Kidney epithelial cell (primary cell): ENCODE results near the gene SLC39A11. TPM values are rescaled to one million over a fixed set of nuclear protein-coding genes. Genes with fewer than 3 reads are reported as not detected.

Experiments used
- DNase-seq: peaks from one replicate; pipeline ENCODE4 v3.0.0-alpha.2; 2010; ENCODE audit warnings: low read depth
- H3K27me3 ChIP-seq: 2 replicates; pipeline ENCODE4 v1.6.0; 2011; ENCODE audit warnings: low read length; ENCODE audit not compliant: control insufficient read depth, insufficient read depth
- H3K36me3 ChIP-seq: 2 replicates; pipeline ENCODE4 v1.5.1; 2011; ENCODE audit warnings: low read length; ENCODE audit not compliant: control insufficient read depth, insufficient read depth
- H3K4me3 ChIP-seq: 2 replicates; pipeline ENCODE4 v1.5.1; 2011; ENCODE audit warnings: low read depth, mild to moderate bottlenecking, control low read depth, low read length
- total RNA-seq: library from RNA; depleted of rRNA; stranded (reverse); fragments of >200 nt; gene quantifications from 2 replicates; pipeline ENCODE4 v1.2.3, GENCODE V29; 2015
- TF ChIP-seq, protein P1 (sequence below): IDR thresholded peaks from 2 replicates; pipeline ENCODE4 v1.5.1; 2011; ENCODE audit warnings: mild to moderate bottlenecking, moderate library complexity, low read length, control low read depth, inconsistent platforms; ENCODE audit not compliant: insufficient read depth, poor library complexity, severe bottlenecking

The SLC39A11 gene
- total RNA-seq, 1 donor from 2014 or later, result 13.0 TPM

DNA sequence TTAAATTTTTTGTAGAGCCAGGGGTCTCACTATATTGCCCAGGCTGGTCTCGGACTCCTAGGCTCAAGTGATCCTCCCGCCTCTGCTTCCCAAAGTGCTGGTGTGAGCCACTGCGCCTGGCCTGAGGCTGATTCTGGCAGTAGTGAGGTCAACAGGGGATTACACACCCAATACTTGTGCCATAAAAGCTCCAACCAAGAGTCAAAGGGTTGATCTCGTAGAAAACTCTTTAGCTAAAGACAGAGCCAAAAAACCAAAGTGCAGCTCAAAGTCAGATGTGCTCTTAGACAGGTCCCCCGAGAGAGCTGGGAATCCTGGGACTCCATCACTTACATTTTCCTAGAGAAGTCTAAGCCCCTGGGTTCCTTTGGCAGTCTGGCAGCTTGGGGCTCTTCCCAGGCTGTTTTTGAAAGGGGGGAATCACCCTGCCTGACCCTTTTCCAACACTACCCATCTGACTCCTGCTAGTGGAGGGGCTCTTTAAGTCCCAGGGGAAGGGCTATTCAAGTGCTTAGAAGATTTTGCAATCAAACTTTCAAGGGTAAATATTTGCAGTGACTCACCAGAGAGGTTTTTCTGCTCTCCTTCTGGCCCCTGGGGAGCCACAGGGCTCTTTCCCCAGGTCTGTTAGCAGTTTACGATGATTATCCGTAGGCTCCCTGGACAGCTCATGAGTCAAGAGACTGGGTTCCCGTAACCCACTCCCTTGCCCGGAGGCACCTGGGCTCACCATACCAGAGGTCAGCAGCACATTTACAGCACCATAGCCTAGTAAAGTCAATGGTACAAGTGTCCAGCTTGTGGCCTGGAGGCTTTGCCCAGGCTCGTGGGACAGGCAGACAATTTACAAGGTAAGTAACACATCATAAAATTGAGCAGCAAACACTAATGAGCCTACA is 408.7 kb downstream of the SLC39A11 start:
- no peaks in the 10 kb centered on the region for H3K27me3 ChIP-seq
- H3K4me3 ChIP-seq, result no peak overlapping the region
- H3K36me3 ChIP-seq, result no peaks in the 10 kb centered on the region
- TF ChIP-seq, protein P1, sequence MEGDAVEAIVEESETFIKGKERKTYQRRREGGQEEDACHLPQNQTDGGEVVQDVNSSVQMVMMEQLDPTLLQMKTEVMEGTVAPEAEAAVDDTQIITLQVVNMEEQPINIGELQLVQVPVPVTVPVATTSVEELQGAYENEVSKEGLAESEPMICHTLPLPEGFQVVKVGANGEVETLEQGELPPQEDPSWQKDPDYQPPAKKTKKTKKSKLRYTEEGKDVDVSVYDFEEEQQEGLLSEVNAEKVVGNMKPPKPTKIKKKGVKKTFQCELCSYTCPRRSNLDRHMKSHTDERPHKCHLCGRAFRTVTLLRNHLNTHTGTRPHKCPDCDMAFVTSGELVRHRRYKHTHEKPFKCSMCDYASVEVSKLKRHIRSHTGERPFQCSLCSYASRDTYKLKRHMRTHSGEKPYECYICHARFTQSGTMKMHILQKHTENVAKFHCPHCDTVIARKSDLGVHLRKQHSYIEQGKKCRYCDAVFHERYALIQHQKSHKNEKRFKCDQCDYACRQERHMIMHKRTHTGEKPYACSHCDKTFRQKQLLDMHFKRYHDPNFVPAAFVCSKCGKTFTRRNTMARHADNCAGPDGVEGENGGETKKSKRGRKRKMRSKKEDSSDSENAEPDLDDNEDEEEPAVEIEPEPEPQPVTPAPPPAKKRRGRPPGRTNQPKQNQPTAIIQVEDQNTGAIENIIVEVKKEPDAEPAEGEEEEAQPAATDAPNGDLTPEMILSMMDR, result no peak
- peak; percentile 86 for DNase-seq

DNA sequence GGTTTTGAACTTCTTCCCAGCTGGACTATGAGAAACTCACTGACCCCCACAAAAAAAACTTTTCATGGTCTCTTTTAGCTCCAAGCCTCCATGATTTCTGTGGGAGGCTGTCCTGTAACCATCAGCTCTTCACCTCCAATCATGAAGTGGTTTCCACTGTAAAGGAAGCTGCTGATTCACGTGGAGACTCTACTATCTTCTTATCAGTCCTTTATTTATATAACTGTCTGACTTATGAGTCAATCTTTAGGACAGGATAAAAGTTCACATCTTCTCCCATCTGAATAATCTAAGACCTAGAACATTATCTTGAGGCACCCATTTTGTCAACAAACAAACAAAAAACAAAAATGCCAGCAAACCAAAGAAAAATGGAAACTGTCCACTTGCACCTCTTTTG is 409.9 kb downstream of the SLC39A11 start:
- Histone ChIP-seq H3K27me3 (no peaks in the 10 kb centered on the region), H3K36me3 (no peaks in the 10 kb centered on the region), H3K4me3 (no peak overlapping the region)
- TF ChIP-seq, protein P1, result no peak
- DNase-seq, result no peak

DNA sequence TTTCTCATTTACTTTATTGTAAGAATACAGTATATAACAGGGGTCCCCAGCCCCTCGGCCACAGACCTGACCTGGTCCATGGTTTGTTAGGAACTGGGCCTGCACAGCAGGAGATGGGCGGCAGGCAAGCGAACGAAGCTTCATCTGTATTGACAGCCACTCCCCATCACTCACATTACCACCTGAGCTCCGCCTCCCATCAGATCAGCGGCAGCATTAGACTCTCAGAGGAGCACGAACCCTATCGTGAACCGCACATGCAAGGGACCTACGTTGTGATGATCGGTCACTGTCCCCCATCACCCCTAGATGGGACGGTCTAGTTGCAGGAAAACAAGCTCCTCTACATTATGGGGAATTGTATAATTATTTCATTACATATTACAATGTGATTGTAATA is 410.6 kb downstream of the SLC39A11 start:
- no peak for DNase-seq
- H3K36me3 ChIP-seq, result no peaks in the 10 kb centered on the region
- no peak overlapping the region for H3K4me3 ChIP-seq
- H3K27me3 ChIP-seq, result no peaks in the 10 kb centered on the region
- TF ChIP-seq, protein P1, result no peak

DNA sequence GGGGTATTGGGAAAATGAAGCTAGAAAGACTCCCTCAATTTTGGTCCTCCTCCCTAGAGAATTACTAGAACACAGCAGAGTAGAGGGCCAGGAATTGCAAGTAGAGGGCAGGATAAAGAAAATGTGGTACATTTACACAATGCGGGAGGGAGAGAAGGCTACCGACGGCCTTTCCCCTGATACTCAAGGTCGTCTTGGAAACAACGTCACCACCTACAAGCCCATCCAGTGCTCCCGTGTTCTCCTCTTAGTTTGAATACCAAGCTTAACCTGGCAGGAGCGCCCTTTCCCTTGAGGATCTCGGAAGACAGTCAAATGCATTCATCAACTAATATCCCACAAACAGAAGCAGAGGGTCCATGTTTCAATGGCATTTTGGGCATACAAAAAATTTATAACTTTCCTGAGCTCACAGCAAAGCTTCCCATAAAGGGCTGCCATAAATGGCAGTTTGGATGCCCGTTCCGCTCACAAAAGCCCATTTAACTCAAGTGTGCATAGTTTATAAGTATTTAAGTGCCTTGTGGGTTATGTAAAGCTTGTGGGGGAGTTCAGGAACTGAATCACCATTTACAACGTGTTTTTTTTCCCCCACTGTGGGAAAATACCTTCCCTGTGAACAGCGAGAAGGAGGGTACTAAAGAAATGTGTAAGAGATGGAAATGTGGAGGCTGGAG is 414.6 kb downstream of the SLC39A11 start:
- no peaks in the 10 kb centered on the region for H3K36me3 ChIP-seq
- DNase-seq, result peak; percentile 61
- TF ChIP-seq, protein P1, result no peak

DNA sequence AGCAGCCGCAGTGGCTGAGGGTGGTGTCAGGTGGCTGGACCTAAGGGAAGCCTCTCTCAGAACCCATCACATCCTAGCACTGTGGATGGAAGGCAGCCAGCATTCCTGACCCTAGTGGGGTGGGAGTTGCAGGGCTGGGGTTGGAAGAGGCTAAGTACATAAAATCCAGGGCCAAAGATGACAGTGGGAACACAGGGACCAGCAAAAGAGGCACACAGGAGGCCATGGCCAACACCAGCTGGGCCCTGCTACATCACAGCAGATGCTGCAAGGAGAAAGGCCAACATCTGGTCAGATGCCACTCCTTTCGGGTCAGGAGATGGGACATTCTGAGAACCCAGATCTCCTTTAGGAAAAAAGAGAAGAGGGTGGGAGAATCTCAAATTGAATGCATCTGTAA is 415.4 kb downstream of the SLC39A11 start:
- no peak for DNase-seq
- Histone ChIP-seq H3K36me3 (no peaks in the 10 kb centered on the region), H3K27me3 (no peaks in the 10 kb centered on the region), H3K4me3 (no peak overlapping the region)
- TF ChIP-seq, protein P1, result no peak

More for the DNA sequence above, 414.6 kb downstream of the SLC39A11 start:
- H3K27me3 ChIP-seq, result no peaks in the 10 kb centered on the region
- H3K4me3 ChIP-seq, result no peak overlapping the region
